BJ (cell line): ENCODE measurements around the gene FBXO38. TPM values are rescaled to one million over a fixed set of nuclear protein-coding genes. Genes with fewer than 3 reads are reported as not detected.

ENCODE experiments used
- CTCF ChIA-PET: fragments of 350-600 bp; formaldehyde crosslinking; extraction: SDS; loops from one replicate; lab custom pipeline; 2021; ENCODE audit warnings: antibody characterized with exemption, inconsistent platforms; lab: Yijun Ruan, JAX
- POLR2A ChIA-PET: fragments of 300-600 bp; sonication (Branson Sonifier 250); formaldehyde crosslinking; extraction: SDS; loops from one replicate; lab custom pipeline; 2021; ENCODE audit warnings: antibody characterized with exemption; lab: Charles Lee
- DNase-seq: peaks from one replicate; pipeline ENCODE4 v3.0.0-alpha.2; 2011; ENCODE audit warnings: low read depth
- H3K27me3 ChIP-seq: 2 replicates; pipeline ENCODE4 v1.6.0; 2011; ENCODE audit warnings: low read length; ENCODE audit not compliant: control insufficient read depth, insufficient read depth
- H3K36me3 ChIP-seq: 2 replicates; pipeline ENCODE4 v1.5.1; 2011; ENCODE audit warnings: low read length; ENCODE audit not compliant: control insufficient read depth, insufficient read depth
- H3K4me3 ChIP-seq: 2 replicates; pipeline ENCODE4 v1.5.1; 2011; ENCODE audit warnings: low read depth, mild to moderate bottlenecking, control low read depth, low read length
- polyA plus RNA-seq: library from polyadenylated mRNA; depleted of rRNA; stranded (reverse); fragments of >200 nt; gene quantifications from 2 replicates; pipeline ENCODE4 v1.2.3, GENCODE V29; 2011
- TF ChIP-seq, protein P1 (sequence below): IDR thresholded peaks from 2 replicates; pipeline ENCODE4 v1.5.1; 2011; ENCODE audit warnings: low read depth, mild to moderate bottlenecking, control low read depth, inconsistent platforms, low read length, moderate library complexity; ENCODE audit not compliant: insufficient read depth

The FBXO38 gene
- polyA plus RNA-seq, 1 experiment, result 19.3 TPM

- no peak for DNase-seq
- peaks cover 9% of the 10 kb centered on the region for H3K36me3 ChIP-seq
- CTCF ChIA-PET, result no interaction called here
Observed at GRCh38 chr5:148428848-148429247, 45.1 kb downstream of the FBXO38 start.

DNA sequence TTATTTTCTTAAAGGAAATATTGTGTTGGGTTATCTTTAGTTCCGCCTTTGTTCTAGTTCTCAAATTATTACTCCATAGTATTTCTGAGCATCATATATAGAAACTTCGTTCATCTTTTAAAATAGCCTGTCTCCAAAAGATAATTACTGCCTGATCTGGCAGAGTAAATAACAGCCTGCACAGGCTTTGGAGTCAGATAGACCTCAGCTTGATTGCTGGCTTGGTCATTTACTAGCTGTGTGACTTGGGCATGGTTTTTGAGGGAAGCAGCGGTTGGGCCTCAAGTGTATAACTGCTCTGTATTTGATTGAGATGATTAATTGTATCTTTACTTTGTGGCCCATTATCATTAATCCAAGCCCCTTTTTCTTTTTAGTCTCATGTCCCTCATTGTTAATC lies 50.1 kb downstream of the FBXO38 start:
- POLR2A ChIA-PET, result no interaction called here
- H3K4me3 ChIP-seq, result no peak overlapping the region
- TF ChIP-seq, protein P1, sequence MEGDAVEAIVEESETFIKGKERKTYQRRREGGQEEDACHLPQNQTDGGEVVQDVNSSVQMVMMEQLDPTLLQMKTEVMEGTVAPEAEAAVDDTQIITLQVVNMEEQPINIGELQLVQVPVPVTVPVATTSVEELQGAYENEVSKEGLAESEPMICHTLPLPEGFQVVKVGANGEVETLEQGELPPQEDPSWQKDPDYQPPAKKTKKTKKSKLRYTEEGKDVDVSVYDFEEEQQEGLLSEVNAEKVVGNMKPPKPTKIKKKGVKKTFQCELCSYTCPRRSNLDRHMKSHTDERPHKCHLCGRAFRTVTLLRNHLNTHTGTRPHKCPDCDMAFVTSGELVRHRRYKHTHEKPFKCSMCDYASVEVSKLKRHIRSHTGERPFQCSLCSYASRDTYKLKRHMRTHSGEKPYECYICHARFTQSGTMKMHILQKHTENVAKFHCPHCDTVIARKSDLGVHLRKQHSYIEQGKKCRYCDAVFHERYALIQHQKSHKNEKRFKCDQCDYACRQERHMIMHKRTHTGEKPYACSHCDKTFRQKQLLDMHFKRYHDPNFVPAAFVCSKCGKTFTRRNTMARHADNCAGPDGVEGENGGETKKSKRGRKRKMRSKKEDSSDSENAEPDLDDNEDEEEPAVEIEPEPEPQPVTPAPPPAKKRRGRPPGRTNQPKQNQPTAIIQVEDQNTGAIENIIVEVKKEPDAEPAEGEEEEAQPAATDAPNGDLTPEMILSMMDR, result no peak
- CTCF ChIA-PET, result no interaction called here
- peaks cover 1% of the 10 kb centered on the region; the same call in 1 of the 2 replicates for H3K36me3 ChIP-seq
- H3K27me3 ChIP-seq, result no peaks in the 10 kb centered on the region
- no peak for DNase-seq

More at GRCh38 chr5:148428848-148429247, 45.1 kb downstream of the FBXO38 start:
- Histone ChIP-seq H3K4me3 (no peak overlapping the region), H3K27me3 (no peaks in the 10 kb centered on the region)
- POLR2A ChIA-PET, result no interaction called here
- TF ChIP-seq, protein P1, result no peak

GRCh38 chr5:148436029-148436428 lies 52.3 kb downstream of the FBXO38 start:
- CTCF ChIA-PET, result interaction anchor here (2.1 kb wide), 1 partner anchor 295 kb away, joined by 11 read pairs; no protein-coding TSS in a partner anchor
- H3K36me3 ChIP-seq, result peaks cover 1% of the 10 kb centered on the region; the same call in 1 of the 2 replicates

GRCh38 chr5:148437249-148437648 lies 53.5 kb downstream of the FBXO38 start:
- no peak for DNase-seq
- Histone ChIP-seq H3K4me3 (no peak overlapping the region), H3K36me3 (peaks cover 4% of the 10 kb centered on the region; the same call in 1 of the 2 replicates), H3K27me3 (no peaks in the 10 kb centered on the region)
- POLR2A ChIA-PET, result no interaction called here
- TF ChIP-seq, protein P1, result no peak
- CTCF ChIA-PET, result interaction anchor here (0.7 to 2.1 kb wide), 2 partner anchors 293 to 677 kb away, joined by 3 to 11 read pairs; no protein-coding TSS in a partner anchor

More at GRCh38 chr5:148436029-148436428, 52.3 kb downstream of the FBXO38 start:
- POLR2A ChIA-PET, result no interaction called here
- Histone ChIP-seq H3K4me3 (no peak overlapping the region), H3K27me3 (no peaks in the 10 kb centered on the region)
- TF ChIP-seq, protein P1, result no peak
- DNase-seq, result no peak

DNA sequence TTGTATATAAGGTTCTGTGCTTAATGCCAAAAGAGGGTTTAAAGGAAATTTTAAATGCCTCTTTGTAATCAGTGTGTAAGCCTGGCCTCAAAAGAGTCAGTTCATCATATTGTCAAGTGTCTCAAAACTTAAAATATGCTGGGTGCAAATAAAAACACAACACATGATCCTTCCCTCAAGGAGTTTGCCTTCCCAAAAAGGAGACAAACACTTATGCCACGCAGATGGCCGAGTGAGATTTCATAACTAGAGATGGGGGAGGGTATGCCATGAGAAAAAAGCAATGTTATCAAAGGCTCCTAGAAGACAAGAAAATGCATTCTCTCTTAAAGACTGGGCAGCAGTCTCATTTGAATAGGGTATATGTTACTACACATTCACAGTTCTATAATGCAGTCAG lies 55.2 kb downstream of the FBXO38 start:
- no peak for DNase-seq
- Histone ChIP-seq H3K27me3 (no peaks in the 10 kb centered on the region), H3K4me3 (no peak overlapping the region), H3K36me3 (peaks cover 3% of the 10 kb centered on the region; the same call in 1 of the 2 replicates)
- TF ChIP-seq, protein P1, result no peak
- ChIA-PET POLR2A (no interaction called here), CTCF (interaction anchor here (0.7 kb wide), 1 partner anchor 292 kb away, joined by 3 read pairs; no protein-coding TSS in a partner anchor)
